ENCODE data around the gene CNGB1.

- TF ChIP-seq, protein P1, sequence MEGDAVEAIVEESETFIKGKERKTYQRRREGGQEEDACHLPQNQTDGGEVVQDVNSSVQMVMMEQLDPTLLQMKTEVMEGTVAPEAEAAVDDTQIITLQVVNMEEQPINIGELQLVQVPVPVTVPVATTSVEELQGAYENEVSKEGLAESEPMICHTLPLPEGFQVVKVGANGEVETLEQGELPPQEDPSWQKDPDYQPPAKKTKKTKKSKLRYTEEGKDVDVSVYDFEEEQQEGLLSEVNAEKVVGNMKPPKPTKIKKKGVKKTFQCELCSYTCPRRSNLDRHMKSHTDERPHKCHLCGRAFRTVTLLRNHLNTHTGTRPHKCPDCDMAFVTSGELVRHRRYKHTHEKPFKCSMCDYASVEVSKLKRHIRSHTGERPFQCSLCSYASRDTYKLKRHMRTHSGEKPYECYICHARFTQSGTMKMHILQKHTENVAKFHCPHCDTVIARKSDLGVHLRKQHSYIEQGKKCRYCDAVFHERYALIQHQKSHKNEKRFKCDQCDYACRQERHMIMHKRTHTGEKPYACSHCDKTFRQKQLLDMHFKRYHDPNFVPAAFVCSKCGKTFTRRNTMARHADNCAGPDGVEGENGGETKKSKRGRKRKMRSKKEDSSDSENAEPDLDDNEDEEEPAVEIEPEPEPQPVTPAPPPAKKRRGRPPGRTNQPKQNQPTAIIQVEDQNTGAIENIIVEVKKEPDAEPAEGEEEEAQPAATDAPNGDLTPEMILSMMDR (conservative IDR thresholded peaks at IDR 0.05 in 1 of 2, IDR thresholded peaks at IDR 0.05 in 1 of 2; ENCODE audit: extremely low read depth in 1 of 2, insufficient read depth in 1 of 2, low read depth in 1 of 2, low read length in 2 of 2) = no peak
- TF ChIP-seq EZH2 (IDR thresholded peaks at IDR 0.05; ENCODE audit: borderline replicate concordance, low read length) = no peak
Observed at GRCh38 chr16:57875347-57875746, 95.6 kb downstream of the CNGB1 start.

All from mammary epithelial cell (primary cell).